Upper lobe of left lung (tissue), 4 donors: ENCODE data around the gene RBM39.
A peak's percentile ranks its signal among the peaks of the same experiment; 100 is the strongest.

Experiments
- CTCF ChIP-seq, 6 experiments: fragments of 450-650 bp in 4 of 6; fragments of 200-600 bp in 2 of 6; sonication (generic) in 2 of 6; IDR thresholded peaks; one replicate each; pipeline ENCODE4 v1.5.1; 2016 to 2019; ENCODE audit warnings: antibody characterized with exemption in 6 of 6
- EP300 ChIP-seq, 4 donors: sonication (generic); formaldehyde crosslinking; IDR thresholded peaks; one replicate each; pipeline ENCODE4 v1.5.1; 2017; ENCODE audit warnings: antibody characterized with exemption in 4 of 4, control low read depth in 2 of 4
- POLR2A ChIP-seq, 4 donors: fragments of 450-650 bp; IDR thresholded peaks; one replicate each; pipeline ENCODE4 v1.5.1; 2016 to 2017; ENCODE audit warnings: antibody characterized with exemption in 4 of 4, mild to moderate bottlenecking in 2 of 4
- POLR2AphosphoS5 ChIP-seq, 2 donors: sonication (generic); formaldehyde crosslinking; IDR thresholded peaks; one replicate each; pipeline ENCODE4 v1.5.1; 2017; ENCODE audit warnings: antibody characterized with exemption in 2 of 2

DNA sequence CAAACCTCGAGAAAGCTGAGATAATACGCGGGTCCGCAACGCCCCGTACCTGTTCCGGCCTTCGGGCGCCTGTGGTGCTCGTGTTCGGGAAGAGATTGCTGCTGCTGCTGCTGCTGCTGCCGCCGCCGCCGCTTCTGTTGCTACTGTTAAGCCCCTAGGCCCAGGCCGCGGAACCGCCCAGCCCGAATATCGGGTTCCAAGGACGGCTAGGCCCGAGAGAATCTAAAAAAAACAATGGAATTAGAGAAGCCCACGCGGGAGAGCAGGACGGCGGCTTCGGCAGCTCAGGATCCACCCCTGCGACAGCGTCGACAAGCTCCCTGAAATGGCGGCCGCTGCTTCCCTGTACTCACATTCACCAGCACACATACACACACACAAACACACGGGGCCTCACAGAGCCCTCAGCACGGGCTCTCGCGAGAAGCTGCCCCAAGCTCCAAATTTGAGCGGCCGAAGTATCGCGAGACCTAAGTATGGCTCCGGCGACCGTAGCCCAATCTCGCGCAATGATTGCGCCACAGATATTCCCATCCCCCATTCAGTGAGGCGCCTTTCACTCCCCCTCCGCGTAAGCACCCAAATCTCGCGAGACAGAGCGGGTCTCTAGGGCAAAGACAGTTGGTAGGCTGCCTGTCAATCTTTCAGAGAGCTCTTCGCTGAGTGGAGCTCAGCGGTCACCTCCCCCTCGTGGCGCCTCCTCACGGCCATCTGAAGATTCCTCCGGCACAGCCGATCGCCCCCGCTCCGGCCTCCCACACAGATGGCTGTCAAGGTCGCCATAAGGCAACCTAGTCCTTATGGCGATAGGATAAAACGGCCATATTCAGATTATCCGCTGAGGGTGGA lies at the start of gene RBM39:
- TF ChIP-seq CTCF (IDR thresholded peaks at IDR 0.05): peak; percentile 21 to 63 (median 54)
- TF ChIP-seq POLR2A (IDR thresholded peaks at IDR 0.05): peak; percentile 92 to 98 (median 94)
- peak; percentile 94 to 98 for TF ChIP-seq POLR2AphosphoS5 (IDR thresholded peaks at IDR 0.05)
- TF ChIP-seq EP300 (IDR thresholded peaks at IDR 0.05): peak in 1 of 4 donors; percentile 84
